ENCODE measurements around the gene HERPUD1.
"Not testable (repeated sequence)": the region's sequence is repeated elsewhere in the genome, so short reads cannot be mapped to it uniquely, and the experiment has no call there.

The HERPUD1 gene

GRCh38 chr16:56988161-56988947 is 56.4 kb downstream of the HERPUD1 start:
- TF ChIP-seq, protein P1, sequence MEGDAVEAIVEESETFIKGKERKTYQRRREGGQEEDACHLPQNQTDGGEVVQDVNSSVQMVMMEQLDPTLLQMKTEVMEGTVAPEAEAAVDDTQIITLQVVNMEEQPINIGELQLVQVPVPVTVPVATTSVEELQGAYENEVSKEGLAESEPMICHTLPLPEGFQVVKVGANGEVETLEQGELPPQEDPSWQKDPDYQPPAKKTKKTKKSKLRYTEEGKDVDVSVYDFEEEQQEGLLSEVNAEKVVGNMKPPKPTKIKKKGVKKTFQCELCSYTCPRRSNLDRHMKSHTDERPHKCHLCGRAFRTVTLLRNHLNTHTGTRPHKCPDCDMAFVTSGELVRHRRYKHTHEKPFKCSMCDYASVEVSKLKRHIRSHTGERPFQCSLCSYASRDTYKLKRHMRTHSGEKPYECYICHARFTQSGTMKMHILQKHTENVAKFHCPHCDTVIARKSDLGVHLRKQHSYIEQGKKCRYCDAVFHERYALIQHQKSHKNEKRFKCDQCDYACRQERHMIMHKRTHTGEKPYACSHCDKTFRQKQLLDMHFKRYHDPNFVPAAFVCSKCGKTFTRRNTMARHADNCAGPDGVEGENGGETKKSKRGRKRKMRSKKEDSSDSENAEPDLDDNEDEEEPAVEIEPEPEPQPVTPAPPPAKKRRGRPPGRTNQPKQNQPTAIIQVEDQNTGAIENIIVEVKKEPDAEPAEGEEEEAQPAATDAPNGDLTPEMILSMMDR (IDR thresholded peaks at IDR 0.05; ENCODE audit: insufficient read depth, low read length, poor library complexity, severe bottlenecking), result no peak
- no peak for DNase-seq (ENCODE audit: extremely low read depth, insufficient read length)
- H3K36me3 ChIP-seq (ENCODE audit: control insufficient read depth, insufficient read depth, low read length), result peaks cover 4% of the 10 kb centered on the region
- H3K27me3 ChIP-seq (replicated peaks; ENCODE audit: control insufficient read depth, insufficient read depth, low read length), result no peaks in the 10 kb centered on the region
- H3K4me3 ChIP-seq (replicated peaks; ENCODE audit: low read depth, low read length), result peak overlapping the region; percentile 92

- peak; percentile 87 for DNase-seq (ENCODE audit: extremely low read depth, insufficient read length)
- Histone ChIP-seq H3K4me3 (replicated peaks; ENCODE audit: low read depth, low read length) (peak within 1 kb of the TSS; percentile 92), H3K36me3 (ENCODE audit: control insufficient read depth, insufficient read depth, low read length) (peaks cover 2% of the 10 kb centered on the region; the same call in 1 of the 2 replicates), H3K27me3 (replicated peaks; ENCODE audit: control insufficient read depth, insufficient read depth, low read length) (no peaks in the 10 kb centered on the region)
- TF ChIP-seq, protein P1 (IDR thresholded peaks at IDR 0.05; ENCODE audit: insufficient read depth, low read length, poor library complexity, severe bottlenecking), result no peak
Observed at GRCh38 chr16:56988948-56989945, 57.3 kb downstream of the HERPUD1 start, which contains the start of gene NLRC5. Gene NLRC5, plus strand, starts transcription at chr16:56989557. Its CDS starts 31,156 bp downstream, at chr16:57020713.

DNA sequence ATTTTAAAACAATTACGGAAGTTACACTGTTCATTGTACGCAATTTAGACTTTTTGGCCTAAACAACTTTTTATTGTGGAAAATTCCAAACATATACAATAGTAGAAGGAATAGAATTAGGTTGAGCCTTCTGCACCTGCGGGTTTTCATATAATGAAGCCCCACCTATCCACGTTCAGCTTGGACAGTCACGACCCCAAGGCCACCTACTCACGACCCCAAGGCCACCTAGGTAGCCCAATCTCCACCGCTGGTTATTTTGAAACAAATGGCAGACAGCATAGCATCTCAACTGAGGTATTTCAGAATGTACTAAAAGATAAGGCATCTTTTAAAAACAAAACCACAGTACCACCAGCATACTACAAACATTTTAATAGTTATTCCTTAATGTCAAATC is 58.0 kb downstream of the HERPUD1 start:
- Histone ChIP-seq H3K36me3 (ENCODE audit: control insufficient read depth, insufficient read depth, low read length) (peaks cover 2% of the 10 kb centered on the region; the same call in 1 of the 2 replicates), H3K27me3 (replicated peaks; ENCODE audit: control insufficient read depth, insufficient read depth, low read length) (no peaks in the 10 kb centered on the region), H3K4me3 (replicated peaks; ENCODE audit: low read depth, low read length) (peak overlapping the region; percentile 92)
- TF ChIP-seq, protein P1 (IDR thresholded peaks at IDR 0.05; ENCODE audit: insufficient read depth, low read length, poor library complexity, severe bottlenecking), result no peak
- no peak for DNase-seq (ENCODE audit: extremely low read depth, insufficient read length)

- TF ChIP-seq, protein P1 (IDR thresholded peaks at IDR 0.05; ENCODE audit: insufficient read depth, low read length, poor library complexity, severe bottlenecking), result no peak
- Histone ChIP-seq H3K4me3 (replicated peaks; ENCODE audit: low read depth, low read length) (peak overlapping the region; percentile 92), H3K36me3 (ENCODE audit: control insufficient read depth, insufficient read depth, low read length) (peaks cover 2% of the 10 kb centered on the region; the same call in 1 of the 2 replicates), H3K27me3 (replicated peaks; ENCODE audit: control insufficient read depth, insufficient read depth, low read length) (no peaks in the 10 kb centered on the region)
- no peak for DNase-seq (ENCODE audit: extremely low read depth, insufficient read length)
Observed at GRCh38 chr16:56990407-56991286, 58.7 kb downstream of the HERPUD1 start.

- DNase-seq (ENCODE audit: extremely low read depth, insufficient read length); H3K27me3 ChIP-seq (replicated peaks; ENCODE audit: control insufficient read depth, insufficient read depth, low read length); H3K4me3 ChIP-seq (replicated peaks; ENCODE audit: low read depth, low read length); H3K36me3 ChIP-seq (ENCODE audit: control insufficient read depth, insufficient read depth, low read length): not testable (repeated sequence)
Observed at GRCh38 chr16:56992431-56992830, 60.5 kb downstream of the HERPUD1 start.
